Hepatocyte (in vitro differentiated cells): ENCODE measurements around the gene GHRL. TPM values are rescaled to one million over a fixed set of nuclear protein-coding genes. Genes with fewer than 3 reads are reported as not detected.

Experiments used
- DNase-seq: peaks from one replicate; pipeline ENCODE4 v3.0.0-alpha.2; 2016; ENCODE audit warnings: low spot score
- H2AFZ ChIP-seq: fragments of 200-600 bp; sonication (generic); 2 replicates; pipeline ENCODE4 v1.6.0; 2016; ENCODE audit warnings: antibody characterized with exemption, mild to moderate bottlenecking
- H3K27ac ChIP-seq: fragments of 200-600 bp; sonication (generic); 2 replicates; pipeline ENCODE4 v1.5.1; 2016; ENCODE audit warnings: mild to moderate bottlenecking
- H3K27me3 ChIP-seq: fragments of 200-600 bp; sonication (generic); 2 replicates; pipeline ENCODE4 v1.6.1; 2016
- H3K36me3 ChIP-seq: fragments of 200-600 bp; sonication (generic); replicated peaks from 2 replicates; pipeline ENCODE4 v1.5.1; 2016; ENCODE audit warnings: low read depth; ENCODE audit not compliant: insufficient read depth
- H3K4me1 ChIP-seq: fragments of 200-600 bp; sonication (generic); 2 replicates; pipeline ENCODE4 v1.5.1; 2016; ENCODE audit warnings: mild to moderate bottlenecking, moderate library complexity; ENCODE audit not compliant: insufficient read depth
- H3K4me2 ChIP-seq: fragments of 200-600 bp; sonication (generic); 2 replicates; pipeline ENCODE4 v1.6.0; 2016
- H3K4me3 ChIP-seq: fragments of 200-600 bp; sonication (generic); 2 replicates; pipeline ENCODE4 v1.5.1; 2016; ENCODE audit warnings: mild to moderate bottlenecking
- H3K79me2 ChIP-seq: fragments of 200-600 bp; sonication (generic); 2 replicates; pipeline ENCODE4 v1.6.0; 2017; ENCODE audit warnings: mild to moderate bottlenecking
- H3K9me2 ChIP-seq: fragments of 200-600 bp; sonication (generic); replicated peaks from 2 replicates; pipeline ENCODE4 v1.6.0; 2017; ENCODE audit warnings: mild to moderate bottlenecking; ENCODE audit not compliant: insufficient read depth
- H3K9me3 ChIP-seq: fragments of 200-600 bp; sonication (generic); 2 replicates; pipeline ENCODE4 v1.5.1; 2016; ENCODE audit warnings: low read depth, mild to moderate bottlenecking
- H4K20me1 ChIP-seq: fragments of 200-600 bp; sonication (generic); 2 replicates; pipeline ENCODE4 v1.6.0; 2016; ENCODE audit warnings: mild to moderate bottlenecking; ENCODE audit not compliant: insufficient read depth, poor library complexity, severe bottlenecking
- CTCF ChIP-seq: fragments of 200-600 bp; sonication (generic); IDR thresholded peaks from 2 replicates; pipeline ENCODE4 v1.5.1; 2016; ENCODE audit warnings: antibody characterized with exemption, mild to moderate bottlenecking; ENCODE audit not compliant: poor library complexity
- EZH2 ChIP-seq: fragments of 200-600 bp; sonication (generic); IDR thresholded peaks from 2 replicates; pipeline ENCODE4 v1.6.1; 2016; ENCODE audit warnings: antibody characterized with exemption, mild to moderate bottlenecking, borderline replicate concordance
- EZH2phosphoT487 ChIP-seq: fragments of 200-600 bp; sonication (generic); IDR thresholded peaks from one replicate; pipeline ENCODE4 v1.6.1; 2018; ENCODE audit warnings: antibody characterized with exemption, mild to moderate bottlenecking, low read depth, moderate library complexity; ENCODE audit not compliant: unreplicated experiment, severe bottlenecking
- WGBS: methylation state at CpG from one replicate; pipeline ENCODE4 v1.1.6; 2016; ENCODE audit warnings: low lambda C conversion rate; ENCODE audit errors: missing lambda C conversion rate; 5-methylcytosine and 5-hydroxymethylcytosine counted together
- polyA plus RNA-seq: library from polyadenylated mRNA; unstranded; fragments of >200 nt; fragmentation: Nextera tagmentation; extraction: Ambion mirVana; gene quantifications from 2 replicates; pipeline ENCODE4 v1.2.1, GENCODE V29; 2016
- total RNA-seq: library from RNA; depleted of rRNA; stranded (reverse); fragments of >200 nt; gene quantifications from 2 replicates; pipeline ENCODE4 v1.2.3, GENCODE V29; 2014

Gene GHRL
- total and polyA plus RNA-seq, 2 experiments from 2014 or later = 11.3 to 12.4 TPM

- Histone ChIP-seq H3K9me2 (no peaks in the 10 kb centered on the region), H3K4me2 (no peak overlapping the region), H3K9me3 (no peaks in the 10 kb centered on the region), H3K27ac (no peak overlapping the region), H3K4me1 (no peaks in the 10 kb centered on the region), H3K79me2 (no peaks in the 10 kb centered on the region), H3K27me3 (no peaks in the 10 kb centered on the region), H3K36me3 (no peaks in the 10 kb centered on the region), H3K4me3 (no peak overlapping the region), H2AFZ (no peak overlapping the region), H4K20me1 (no peaks in the 10 kb centered on the region)
- DNase-seq = no peak
- WGBS = 99% methylated on average over 3 of the region's 3 CpGs
- TF ChIP-seq EZH2phosphoT487 (no peak), CTCF (no peak), EZH2 (no peak)
These were observed 13.4 kb upstream of the GHRL start for GRCh38 chr3:10306156-10306555.

- TF ChIP-seq EZH2 (no peak), EZH2phosphoT487 (no peak), CTCF (no peak)
- Histone ChIP-seq H3K4me2 (no peak overlapping the region), H3K4me1 (no peaks in the 10 kb centered on the region), H3K79me2 (no peaks in the 10 kb centered on the region), H3K36me3 (no peaks in the 10 kb centered on the region), H3K9me3 (no peaks in the 10 kb centered on the region), H2AFZ (no peak overlapping the region), H4K20me1 (no peaks in the 10 kb centered on the region), H3K27ac (no peak overlapping the region), H3K4me3 (no peak overlapping the region), H3K27me3 (no peaks in the 10 kb centered on the region), H3K9me2 (no peaks in the 10 kb centered on the region)
- WGBS = 94% methylated on average over 4 of the region's 4 CpGs
- no peak for DNase-seq
These were observed 12.7 kb upstream of the GHRL start for GRCh38 chr3:10305331-10305902.

- Histone ChIP-seq H3K4me1 (no peaks in the 10 kb centered on the region), H4K20me1 (no peaks in the 10 kb centered on the region), H3K9me2 (no peaks in the 10 kb centered on the region), H2AFZ (no peak overlapping the region), H3K27ac (no peak overlapping the region), H3K9me3 (no peaks in the 10 kb centered on the region), H3K4me3 (no peak overlapping the region), H3K4me2 (no peak overlapping the region), H3K79me2 (no peaks in the 10 kb centered on the region), H3K27me3 (no peaks in the 10 kb centered on the region), H3K36me3 (no peaks in the 10 kb centered on the region)
- TF ChIP-seq EZH2phosphoT487 = no peak
- TF ChIP-seq CTCF = no peak
- no peak for TF ChIP-seq EZH2
- WGBS = 94% methylated on average over 8 of the region's 8 CpGs
- DNase-seq = no peak
These were observed 12.2 kb upstream of the GHRL start for GRCh38 chr3:10304905-10305304.

GRCh38 chr3:10303785-10304184 lies 11.0 kb upstream of the GHRL start:
- Histone ChIP-seq H3K9me3 (no peaks in the 10 kb centered on the region), H3K4me1 (no peaks in the 10 kb centered on the region), H3K79me2 (no peaks in the 10 kb centered on the region), H2AFZ (no peak overlapping the region), H3K9me2 (no peaks in the 10 kb centered on the region), H3K4me3 (no peak overlapping the region), H3K27ac (no peak overlapping the region), H3K36me3 (no peaks in the 10 kb centered on the region), H3K4me2 (no peak overlapping the region), H4K20me1 (no peaks in the 10 kb centered on the region), H3K27me3 (no peaks in the 10 kb centered on the region)
- WGBS = 93% methylated on average over 8 of the region's 8 CpGs
- TF ChIP-seq EZH2 (no peak), EZH2phosphoT487 (no peak), CTCF (no peak)
- DNase-seq = no peak
